Tibial artery (tissue), 4 donors: ENCODE measurements around the gene AKAP10.

ENCODE experiments used
- DNase-seq, 2 donors: peaks; one replicate each; pipeline ENCODE4 v3.0.0-alpha.2; 2019
- H3K27ac ChIP-seq, 2 donors: fragments of 200-600 bp; sonication (generic) in 1 of 2; 1 replicate in 1 of 2; 2 replicates in 1 of 2; pipeline ENCODE4 v1.5.1; 2018 to 2019; ENCODE audit warnings: mild to moderate bottlenecking in 1 of 2
- H3K27me3 ChIP-seq, 2 donors: fragments of 200-600 bp; sonication (generic) in 1 of 2; one replicate each; pipeline versions ENCODE4 v1.5.1 to v1.6.0; 2016 to 2019
- H3K36me3 ChIP-seq, 3 donors: fragments of 200-600 bp; sonication (generic) in 2 of 3; one replicate each; pipeline ENCODE4 v1.5.1; 2016 to 2019; ENCODE audit warnings: mild to moderate bottlenecking in 2 of 3
- H3K4me1 ChIP-seq, 4 donors: fragments of 200-600 bp; sonication (generic) in 2 of 4; 1 replicate in 3 of 4; 2 replicates in 1 of 4; pipeline ENCODE4 v1.5.1; 2016 to 2019
- H3K4me3 ChIP-seq, 2 donors: fragments of 200-600 bp; sonication (generic) in 1 of 2; 1 replicate in 1 of 2; 2 replicates in 1 of 2; pipeline ENCODE4 v1.5.1; 2018 to 2019; ENCODE audit warnings: mild to moderate bottlenecking in 2 of 2
- H3K9me3 ChIP-seq, 3 donors: fragments of 200-600 bp; sonication (generic) in 1 of 3; one replicate each; pipeline ENCODE4 v1.5.1; 2016 to 2019
- CTCF ChIP-seq, 2 experiments: fragments of 200-600 bp in 1 of 2; fragments of 450-650 bp in 1 of 2; IDR thresholded peaks; one replicate each; pipeline ENCODE4 v1.5.1; 2017 to 2019; ENCODE audit warnings: antibody characterized with exemption in 2 of 2, mild to moderate bottlenecking in 1 of 2, moderate library complexity in 1 of 2
- intact Hi-C: fragments of 100-400 bp; cut with DNase I; formaldehyde crosslinking; loops from one replicate; pipeline ENCODE4 v1.15.0; 2023; ENCODE audit warnings: low total_unique reads

The AKAP10 gene

GRCh38 chr17:20010936-20011335 lies 33.3 kb upstream of the AKAP10 start:
- Histone ChIP-seq H3K9me3 (no peaks in the 10 kb centered on the region), H3K4me3 (peak overlapping the region in 1 of 2 donors; percentile 92), H3K27ac (peak overlapping the region; percentile 87 to 94), H3K36me3 (no peaks in the 10 kb centered on the region), H3K4me1 (peaks cover 0 to 19% (median 7%) of the 10 kb centered on the region in 4 donors), H3K27me3 (no peaks in the 10 kb centered on the region)
- TF ChIP-seq CTCF (IDR thresholded peaks at IDR 0.05) = no peak
- intact Hi-C loops = no loop called here
- no peak for DNase-seq

GRCh38 chr17:20010099-20010863 lies 32.7 kb upstream of the AKAP10 start:
- Histone ChIP-seq H3K4me3 (peak overlapping the region; percentile 67 to 92), H3K27ac (peak overlapping the region; percentile 87 to 94), H3K4me1 (peaks cover 0 to 19% (median 7%) of the 10 kb centered on the region in 4 donors), H3K27me3 (no peaks in the 10 kb centered on the region), H3K9me3 (no peaks in the 10 kb centered on the region), H3K36me3 (no peaks in the 10 kb centered on the region)
- intact Hi-C loops = no loop called here
- DNase-seq = peak; percentile 52 to 80
- TF ChIP-seq CTCF (IDR thresholded peaks at IDR 0.05) = peak; percentile 50 to 56

- H3K27me3 ChIP-seq = no peaks in the 10 kb centered on the region
These were observed 31.9 kb upstream of the AKAP10 start, which contains the start of gene SPECC1 for GRCh38 chr17:20009302-20010098. SPECC1 (plus strand) TSS chr17:20009359; CDS start chr17:20096652, 87,293 bp downstream.

GRCh38 chr17:20009052-20009301 lies 31.3 kb upstream of the AKAP10 start:
- H3K27ac ChIP-seq = peak overlapping the region; percentile 87 to 94
- no peaks in the 10 kb centered on the region for H3K9me3 ChIP-seq
- no peak for DNase-seq
- no peaks in the 10 kb centered on the region for H3K36me3 ChIP-seq
- H3K4me3 ChIP-seq = peak overlapping the region; percentile 67 to 92
- no peaks in the 10 kb centered on the region for H3K27me3 ChIP-seq
- peaks cover 0 to 19% (median 7%) of the 10 kb centered on the region in 4 donors for H3K4me1 ChIP-seq
- intact Hi-C loops = loop anchor here (5.0 kb wide), 2 partner anchors 88 to 108 kb away; no protein-coding TSS in a partner anchor
- no peak for TF ChIP-seq CTCF (IDR thresholded peaks at IDR 0.05)

More at GRCh38 chr17:20009302-20010098, 31.9 kb upstream of the AKAP10 start, which contains the start of gene SPECC1:
- Histone ChIP-seq H3K4me1 (peaks cover 0 to 19% (median 7%) of the 10 kb centered on the region in 4 donors), H3K9me3 (no peaks in the 10 kb centered on the region), H3K36me3 (no peaks in the 10 kb centered on the region), H3K27ac (peak within 1 kb of the TSS; percentile 87 to 94), H3K4me3 (peak within 1 kb of the TSS; percentile 67 to 92)
- intact Hi-C loops = loop anchor here (5.0 kb wide), 2 partner anchors 88 to 108 kb away; no protein-coding TSS in a partner anchor
- peak; percentile 84 to 91 for DNase-seq
- TF ChIP-seq CTCF (IDR thresholded peaks at IDR 0.05) = peak; percentile 99 to 100

- Histone ChIP-seq H3K4me3 (peak overlapping the region; percentile 67 to 92), H3K27me3 (no peaks in the 10 kb centered on the region), H3K36me3 (no peaks in the 10 kb centered on the region), H3K4me1 (peaks cover 0 to 19% (median 7%) of the 10 kb centered on the region in 4 donors), H3K9me3 (no peaks in the 10 kb centered on the region), H3K27ac (peak overlapping the region; percentile 87 to 94)
- TF ChIP-seq CTCF (IDR thresholded peaks at IDR 0.05) = no peak
- intact Hi-C loops = loop anchor here (5.0 kb wide), 2 partner anchors 89 to 109 kb away; no protein-coding TSS in a partner anchor
- DNase-seq = peak in 1 of 2 donors; percentile 71
These were observed 30.8 kb upstream of the AKAP10 start for GRCh38 chr17:20008242-20009051.
